NCI-H2107 (cell line): ENCODE measurements around the gene ROBO3.

ENCODE experiments used
- DNase-seq: peaks from one replicate; lab custom pipeline; 2025; lab: John Stamatoyannopoulos, UW

ROBO3 gene

GRCh38 chr11:124865181-124865901 lies at the start of gene ROBO3:
ROBO3 (plus strand) TSS chr11:124865432; CDS start chr11:124865578, 146 bp downstream.
- DNase-seq: no peak

GRCh38 chr11:124817036-124817435 lies 48.2 kb upstream of the ROBO3 start:
- no peak for DNase-seq

GRCh38 chr11:124821995-124822730 lies 43.1 kb upstream of the ROBO3 start:
- DNase-seq: no peak

GRCh38 chr11:124823512-124824376 lies 41.5 kb upstream of the ROBO3 start:
- DNase-seq: no peak

- DNase-seq: no peak
Measured at GRCh38 chr11:124825876-124826275, 39.4 kb upstream of the ROBO3 start.

- no peak for DNase-seq
Measured at GRCh38 chr11:124829986-124830385, 35.2 kb upstream of the ROBO3 start.

GRCh38 chr11:124830749-124831148 lies 34.5 kb upstream of the ROBO3 start:
- no peak for DNase-seq

- DNase-seq: no peak
Measured at GRCh38 chr11:124831897-124832296, 33.3 kb upstream of the ROBO3 start.

GRCh38 chr11:124832571-124832970 lies 32.7 kb upstream of the ROBO3 start:
- DNase-seq: no peak

- DNase-seq: no peak
Measured at GRCh38 chr11:124834526-124835180, 30.6 kb upstream of the ROBO3 start.

GRCh38 chr11:124835918-124836317 lies 29.3 kb upstream of the ROBO3 start:
- no peak for DNase-seq

- no peak for DNase-seq
Measured at GRCh38 chr11:124837491-124837856, 27.8 kb upstream of the ROBO3 start.

- no peak for DNase-seq
Measured at GRCh38 chr11:124838805-124839127, 26.5 kb upstream of the ROBO3 start.

- no peak for DNase-seq
Measured at GRCh38 chr11:124839128-124839971, 25.9 kb upstream of the ROBO3 start.

GRCh38 chr11:124839972-124840621 lies 25.1 kb upstream of the ROBO3 start:
- no peak for DNase-seq

GRCh38 chr11:124840666-124841065 lies 24.6 kb upstream of the ROBO3 start:
- no peak for DNase-seq

GRCh38 chr11:124841201-124841600 lies 24.0 kb upstream of the ROBO3 start:
- DNase-seq: no peak

- DNase-seq: no peak
Measured at GRCh38 chr11:124841840-124842239, 23.4 kb upstream of the ROBO3 start.

- DNase-seq: no peak
Measured at GRCh38 chr11:124842305-124842704, 22.9 kb upstream of the ROBO3 start.

- no peak for DNase-seq
Measured at GRCh38 chr11:124843616-124843910, 21.7 kb upstream of the ROBO3 start.

GRCh38 chr11:124844664-124845079 lies 20.6 kb upstream of the ROBO3 start:
- no peak for DNase-seq
